Transverse colon (tissue), 4 donors: Measurements from ENCODE around the gene EBF3.

Experiments used
- CTCF ChIP-seq, 5 experiments: fragments of 200-600 bp in 3 of 5; fragments of 450-650 bp in 2 of 5; sonication (generic) in 3 of 5; IDR thresholded peaks; 1 replicate in 2 of 5; 2 replicates in 3 of 5; pipeline ENCODE4 v1.5.1; 2016 to 2017; ENCODE audit warnings: antibody characterized with exemption in 5 of 5, inconsistent platforms in 3 of 5, mild to moderate bottlenecking in 2 of 5, moderate library complexity in 1 of 5
- EP300 ChIP-seq: sonication (generic); formaldehyde crosslinking; IDR thresholded peaks from one replicate; pipeline ENCODE4 v1.6.1; 2017; ENCODE audit warnings: antibody characterized with exemption, low read depth
- POLR2A ChIP-seq: fragments of 450-650 bp; IDR thresholded peaks from one replicate; pipeline ENCODE4 v1.6.1; 2016; ENCODE audit warnings: antibody characterized with exemption, mild to moderate bottlenecking, moderate library complexity
- POLR2AphosphoS5 ChIP-seq, 3 donors: sonication (generic); formaldehyde crosslinking; IDR thresholded peaks; one replicate each; pipeline ENCODE4 v1.6.1; 2016; ENCODE audit warnings: antibody characterized with exemption in 3 of 3

- TF ChIP-seq CTCF (IDR thresholded peaks at IDR 0.05) (no peak), POLR2A (no peak), POLR2AphosphoS5 (IDR thresholded peaks at IDR 0.05) (no peak), EP300 (no peak)
These were observed 9.0 kb upstream of the EBF3 start for GRCh38 chr10:129972966-129973673.
